ENCODE data around the gene AOPEP. TPM values are rescaled to one million over a fixed set of nuclear protein-coding genes. Genes with fewer than 3 reads are reported as not detected.

Gene AOPEP
- total and polyA plus RNA-seq, 9 of the 15 experiments (the other 6 are each of a cell fraction or from before 2014, with no cell fraction given) = 4.5 to 19.3 (median 13.5) TPM

GRCh38 chr9:95100071-95100627, 373.6 kb downstream of the AOPEP start (continued):
- TF ChIP-seq ZNF764 (CRISPR knock-in tag; IDR thresholded peaks at IDR 0.05; ENCODE audit: low read depth) (no peak), BRCA1 (IDR thresholded peaks at IDR 0.05) (no peak), BRCA1 (CRISPR knock-in tag; IDR thresholded peaks at IDR 0.05) (no peak), JUN (IDR thresholded peaks at IDR 0.05; ENCODE audit: borderline replicate concordance, low read depth, low read length) (no peak), JUN (CRISPR knock-in tag; IDR thresholded peaks at IDR 0.05; ENCODE audit: borderline replicate concordance) (no peak), CLOCK (CRISPR knock-in tag; IDR thresholded peaks at IDR 0.05; ENCODE audit: borderline replicate concordance) (no peak), SNRNP70 (optimal IDR thresholded peaks at IDR 0.05; ENCODE audit: low read depth, low read length) (no peak)

GRCh38 chr9:95101326-95101725, 374.8 kb downstream of the AOPEP start:
- intact Hi-C loops (cut with micrococcal nuclease) = no loop called here
- no peak for FAIRE-seq
- BruUV-seq (replicated peaks) = no TSS peak
- Histone ChIP-seq H2AFZ (ENCODE audit: low read depth, low read length) (no peak overlapping the region), H3K27me3 (ENCODE audit: control insufficient read depth in 2 of 2, insufficient read depth in 2 of 2, low read length in 2 of 2) (no peaks in the 10 kb centered on the region), H3K27ac (ENCODE audit: extremely low read depth, low read depth, low read length) (no peak overlapping the region), H3K9me1 (ENCODE audit: control insufficient read depth, insufficient read depth, low read length) (no peaks in the 10 kb centered on the region), H3K9ac (ENCODE audit: insufficient read depth in 1 of 2, low read depth in 2 of 2, low read length in 2 of 2) (0 out of 4 replicates have a peak overlapping the region, but pooled peaks of 1 of the 2 experiments have one; percentile 60), H3K9me3 (replicated peaks; ENCODE audit: control insufficient read depth, insufficient read depth, low read depth, low read length) (no peaks in the 10 kb centered on the region), H3K4me3 (no peak overlapping the region), H3K79me2 (ENCODE audit: control insufficient read depth, insufficient read depth, low read length) (no peaks in the 10 kb centered on the region), H3K36me3 (ENCODE audit: control insufficient read depth, insufficient read depth, low read length) (peaks cover 15% of the 10 kb centered on the region; the same call in 1 of the 3 replicates), H4K20me1 (replicated peaks; ENCODE audit: control insufficient read depth, insufficient read depth, low read length) (peaks cover 4% of the 10 kb centered on the region; the same call in 1 of the 2 replicates), H3K4me2 (ENCODE audit: insufficient read depth, low read length) (no peak overlapping the region), H3K4me1 (replicated peaks in 1 of 2; ENCODE audit: control insufficient read depth in 2 of 2, insufficient read depth in 2 of 2, low read length in 2 of 2) (peaks cover 0 to 14% of the 10 kb centered on the region in 2 experiments; a peak in 1 of 5 replicates)
- 80% methylated on average over 12 of the region's 12 CpGs for WGBS (ENCODE audit: insufficient coverage, low coverage, missing lambda C conversion rate)
- POLR2A ChIA-PET = interaction anchor here (0.6 kb wide), 1 partner anchor 10 kb away, joined by 3 read pairs; no protein-coding TSS in a partner anchor
- in situ Hi-C loops (cut with MboI) = no loop called here
- ATAC-seq = no peak
- TF ChIP-seq FIP1L1 (IDR thresholded peaks at IDR 0.05; ENCODE audit: low read depth, low read length, poor library complexity, severe bottlenecking) = no peak
- TF ChIP-seq ZNF436 (CRISPR knock-in tag; IDR thresholded peaks at IDR 0.05) = no peak
- CTCF ChIA-PET (ENCODE audit: low intra/inter-chr PET ratio) = no interaction called here
- no peak for DNase-seq (ENCODE audit: extremely low read depth in 1 of 4, low spot score in 3 of 4)

Data from K562 (cell line).